ENCODE data around the gene SLAIN1. TPM values are rescaled to one million over a fixed set of nuclear protein-coding genes. Genes with fewer than 3 reads are reported as not detected.

Gene SLAIN1
- total and polyA plus RNA-seq, 2 of the 4 experiments (the other 2 are of a cell fraction), result 0.29 to 0.36 TPM

GRCh38 chr13:77767413-77767812, 69.9 kb downstream of the SLAIN1 start:
- dilution Hi-C loops (cut with HindIII; ENCODE audit: low sequenced_read_pairs, unreplicated experiment), result no loop called here
- no TSS peak for BruUV-seq (replicated peaks)

More at GRCh38 chr13:77767413-77767812, 69.9 kb downstream of the SLAIN1 start:
- H2BK20ac ChIP-seq (ENCODE audit: low read depth, low read length), result no peak overlapping the region
- H2BK15ac ChIP-seq (ENCODE audit: low read depth, low read length), result no peak overlapping the region
- intact Hi-C loops (cut with micrococcal nuclease) (no loop called here), in situ Hi-C loops (cut with MboI; ENCODE audit: low sequenced_read_pairs) (loop anchor here (25.0 kb wide), 1 partner anchor 1195 kb away; no protein-coding TSS in a partner anchor)
- H3K14ac ChIP-seq (replicated peaks; ENCODE audit: low read depth, low read length), result no peak overlapping the region
- no peaks in the 10 kb centered on the region for H4K20me1 ChIP-seq (ENCODE audit: insufficient read depth, low read length)
- no peak for DNase-seq
- no peak overlapping the region for H2AK5ac ChIP-seq (ENCODE audit: low read depth, low read length)
- no peak overlapping the region for H3K9ac ChIP-seq (ENCODE audit: low read depth, low read length)
- H3K27me3 ChIP-seq (ENCODE audit: control insufficient read depth, insufficient read depth, low read length), result no peaks in the 10 kb centered on the region; the same call in 1 of the 2 replicates
- no peak overlapping the region for H2BK5ac ChIP-seq (ENCODE audit: low read depth, low read length, poor library complexity, severe bottlenecking)
- no peak overlapping the region for H3K56ac ChIP-seq (ENCODE audit: extremely low read depth, insufficient read depth, low read length)
- POLR2A ChIA-PET (ENCODE audit: unreplicated experiment), result no interaction called here
- no peak overlapping the region for H4K8ac ChIP-seq (ENCODE audit: low read depth in 2 of 2, low read length in 2 of 2)
- H2AFZ ChIP-seq (replicated peaks; ENCODE audit: low read length, poor library complexity), result no peak overlapping the region
- CTCF ChIA-PET, result no interaction called here
- H3K23ac ChIP-seq (ENCODE audit: low read depth, low read length), result no peak overlapping the region
- TF ChIP-seq SMC3 (IDR thresholded peaks at IDR 0.05; ENCODE audit: low read depth, low read length) (no peak), RAD21 (IDR thresholded peaks at IDR 0.05; ENCODE audit: low read length) (no peak), ELK1 (IDR thresholded peaks at IDR 0.05; ENCODE audit: borderline replicate concordance, low read depth, low read length) (no peak), MAFK (IDR thresholded peaks at IDR 0.05; ENCODE audit: low read depth, low read length) (no peak), RCOR1 (IDR thresholded peaks at IDR 0.05; ENCODE audit: insufficient replicate concordance, low read length) (no peak), MAZ (IDR thresholded peaks at IDR 0.05; ENCODE audit: borderline replicate concordance, low read depth, low read length) (no peak), CHD1 (IDR thresholded peaks at IDR 0.05; ENCODE audit: low read depth, low read length) (no peak), CEBPB (IDR thresholded peaks at IDR 0.05; ENCODE audit: low read depth, low read length) (no peak), POLR2A (IDR thresholded peaks at IDR 0.05; ENCODE audit: low read depth, low read length) (no peak), BHLHE40 (IDR thresholded peaks at IDR 0.05; ENCODE audit: low read depth, low read length) (no peak), RFX5 (IDR thresholded peaks at IDR 0.05; ENCODE audit: low read depth, low read length) (no peak), MXI1 (IDR thresholded peaks at IDR 0.05; ENCODE audit: borderline replicate concordance, low read depth, low read length) (no peak)
- TF ChIP-seq, protein P1, sequence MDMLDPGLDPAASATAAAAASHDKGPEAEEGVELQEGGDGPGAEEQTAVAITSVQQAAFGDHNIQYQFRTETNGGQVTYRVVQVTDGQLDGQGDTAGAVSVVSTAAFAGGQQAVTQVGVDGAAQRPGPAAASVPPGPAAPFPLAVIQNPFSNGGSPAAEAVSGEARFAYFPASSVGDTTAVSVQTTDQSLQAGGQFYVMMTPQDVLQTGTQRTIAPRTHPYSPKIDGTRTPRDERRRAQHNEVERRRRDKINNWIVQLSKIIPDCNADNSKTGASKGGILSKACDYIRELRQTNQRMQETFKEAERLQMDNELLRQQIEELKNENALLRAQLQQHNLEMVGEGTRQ (IDR thresholded peaks at IDR 0.05; ENCODE audit: low read depth, low read length), result no peak
- H3K4ac ChIP-seq (ENCODE audit: low read depth, low read length), result no peak overlapping the region
- H3K4me1 ChIP-seq (ENCODE audit: control insufficient read depth, insufficient read depth, low read length), result no peaks in the 10 kb centered on the region
- no peak for ATAC-seq (ENCODE audit: low read depth)
- no peak overlapping the region for H4K5ac ChIP-seq (ENCODE audit: low read depth, low read length)
- no peak overlapping the region for H3K4me2 ChIP-seq (ENCODE audit: low read depth, low read length)
- no peak overlapping the region for H3K27ac ChIP-seq (ENCODE audit: insufficient read depth, low read length)
- no peaks in the 10 kb centered on the region for H3K79me1 ChIP-seq (ENCODE audit: low read depth in 1 of 2, low read length in 2 of 2)
- H3K9me1 ChIP-seq (ENCODE audit: insufficient read depth, low read length), result no peaks in the 10 kb centered on the region
- no peak overlapping the region for H2AK9ac ChIP-seq (replicated peaks; ENCODE audit: low read depth, low read length, poor library complexity)
- no peaks in the 10 kb centered on the region for H3K9me3 ChIP-seq (ENCODE audit: control insufficient read depth, insufficient read depth, low read length)
- H3K18ac ChIP-seq (ENCODE audit: low read depth, low read length), result no peak overlapping the region
- no peak overlapping the region for H4K91ac ChIP-seq (ENCODE audit: insufficient read depth, low read depth, low read length)
- no peak overlapping the region for H3K4me3 ChIP-seq (ENCODE audit: insufficient read depth, low read depth, low read length)
- H3K36me3 ChIP-seq (ENCODE audit: control insufficient read depth, insufficient read depth, low read length), result no peaks in the 10 kb centered on the region
- WGBS, 2 experiments (ENCODE audit: extremely low coverage in 2 of 2, insufficient read length in 1 of 2), result no CpG with 5 or more reads among the region's 5 CpGs
- no peak overlapping the region for H2BK120ac ChIP-seq (ENCODE audit: low read depth, low read length)
